Measurements from ENCODE around the gene PYCR2.

PYCR2 gene

GRCh38 chr1:225917536-225917935, 6.5 kb downstream of the PYCR2 start:
- no peak for FAIRE-seq

GRCh38 chr1:225917101-225917500, 6.9 kb downstream of the PYCR2 start:
- FAIRE-seq = no peak

- FAIRE-seq = no peak
Measured at GRCh38 chr1:225915538-225915991, 8.5 kb downstream of the PYCR2 start.

GRCh38 chr1:225914947-225915346, 9.1 kb downstream of the PYCR2 start:
- FAIRE-seq = no peak

GRCh38 chr1:225914391-225914790, 9.7 kb downstream of the PYCR2 start:
- no peak for FAIRE-seq

- no peak for FAIRE-seq
Measured at GRCh38 chr1:225911191-225912130, 12.6 kb downstream of the PYCR2 start.

GRCh38 chr1:225909477-225909876, 14.6 kb downstream of the PYCR2 start:
- no peak for FAIRE-seq

- no peak for FAIRE-seq
Measured at GRCh38 chr1:225908773-225909172, 15.3 kb downstream of the PYCR2 start.

GRCh38 chr1:225908013-225908640, 15.9 kb downstream of the PYCR2 start:
- FAIRE-seq = no peak

GRCh38 chr1:225907341-225907740, 16.7 kb downstream of the PYCR2 start:
- no peak for FAIRE-seq

- FAIRE-seq = no peak
Measured at GRCh38 chr1:225906467-225906866, 17.6 kb downstream of the PYCR2 start.

GRCh38 chr1:225903623-225904022, 20.4 kb downstream of the PYCR2 start:
- no peak for FAIRE-seq

GRCh38 chr1:225899044-225899925, 24.8 kb downstream of the PYCR2 start:
- FAIRE-seq = no peak

- no peak for FAIRE-seq
Measured at GRCh38 chr1:225897595-225898514, 26.2 kb downstream of the PYCR2 start.

GRCh38 chr1:225896937-225897549, 27.0 kb downstream of the PYCR2 start:
- FAIRE-seq = no peak

GRCh38 chr1:225896494-225896893, 27.6 kb downstream of the PYCR2 start:
- FAIRE-seq = no peak

GRCh38 chr1:225892307-225892706, 31.7 kb downstream of the PYCR2 start:
- no peak for FAIRE-seq

- FAIRE-seq = no peak
Measured at GRCh38 chr1:225891229-225891972, 32.6 kb downstream of the PYCR2 start.

GRCh38 chr1:225890346-225891228, 33.5 kb downstream of the PYCR2 start:
- no peak for FAIRE-seq

- no peak for FAIRE-seq
Measured at GRCh38 chr1:225889743-225890142, 34.3 kb downstream of the PYCR2 start.
